NCI-H187 (cell line): Measurements from ENCODE around the gene SLBP.
"Not testable (repeated sequence)": the region's sequence is repeated elsewhere in the genome, so short reads cannot be mapped to it uniquely, and the experiment has no call there.

ENCODE experiments used
- DNase-seq, 2 experiments: peaks; one replicate each; lab custom pipeline; 2025; lab: John Stamatoyannopoulos, UW

SLBP gene

GRCh38 chr4:1675136-1675801 lies 36.9 kb downstream of the SLBP start:
- no peak for DNase-seq

GRCh38 chr4:1674682-1675081 lies 37.4 kb downstream of the SLBP start:
- no peak for DNase-seq

DNA sequence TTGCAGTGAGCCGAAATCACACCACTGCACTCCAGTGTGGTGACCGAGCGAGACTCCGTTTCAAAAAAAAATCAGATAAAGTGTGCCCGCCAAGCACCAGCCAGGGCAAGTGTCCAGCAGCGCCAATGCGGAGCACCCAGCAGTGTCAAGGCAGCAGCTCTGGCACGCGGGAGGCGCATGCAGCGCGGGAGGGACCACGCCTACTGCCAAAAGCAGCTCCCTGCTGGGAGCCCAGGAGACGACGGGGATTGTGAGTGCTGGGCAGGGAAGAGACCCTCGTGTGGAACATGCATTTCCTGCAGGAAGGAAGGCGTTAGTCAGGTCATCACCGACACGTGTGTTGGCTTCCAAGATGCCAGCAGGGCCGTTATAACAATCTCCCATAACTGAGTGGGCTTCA lies 38.4 kb downstream of the SLBP start:
- no peak for DNase-seq

- DNase-seq, result not testable (repeated sequence)
These were observed 41.1 kb downstream of the SLBP start for GRCh38 chr4:1671011-1671410.

DNA sequence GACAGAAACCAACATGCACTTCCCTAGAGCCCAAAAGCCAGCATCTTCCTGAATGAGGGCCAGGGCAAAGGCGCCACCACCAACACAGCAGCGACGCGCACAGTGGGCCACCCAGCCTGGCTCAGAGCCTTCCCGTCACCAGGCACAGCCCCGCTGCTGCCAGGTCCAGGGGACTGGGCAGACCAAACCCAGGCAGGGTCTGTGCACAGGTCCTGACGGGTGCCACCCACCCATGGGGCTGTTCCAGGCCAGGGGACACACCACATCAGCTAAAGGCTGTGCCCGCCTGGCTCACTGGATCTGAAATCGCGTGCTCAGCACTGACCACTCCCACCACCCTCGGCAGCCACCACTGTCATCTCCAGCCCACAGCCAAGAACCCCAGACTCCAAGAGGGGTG lies 41.8 kb downstream of the SLBP start:
- no peak for DNase-seq

DNA sequence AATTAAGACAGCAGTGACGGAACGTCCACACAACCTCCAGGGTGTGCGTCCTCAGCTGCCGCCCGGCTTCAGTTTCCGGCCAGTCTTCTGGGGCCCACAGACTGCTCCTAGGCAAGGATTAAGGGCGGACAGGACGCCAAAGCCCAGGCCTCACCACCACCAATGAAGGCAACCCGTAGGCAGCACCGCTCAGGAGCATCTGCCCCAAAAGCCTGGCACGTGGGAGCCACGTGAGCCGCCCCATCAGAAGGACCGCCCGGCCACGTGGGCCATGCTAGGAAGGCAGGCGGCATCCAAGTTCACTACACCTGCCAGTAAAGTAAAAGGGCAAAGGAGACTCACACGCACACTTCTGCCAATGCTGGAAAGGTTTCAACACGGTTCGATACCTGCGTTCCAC lies 42.3 kb downstream of the SLBP start:
- DNase-seq, result no peak

DNA sequence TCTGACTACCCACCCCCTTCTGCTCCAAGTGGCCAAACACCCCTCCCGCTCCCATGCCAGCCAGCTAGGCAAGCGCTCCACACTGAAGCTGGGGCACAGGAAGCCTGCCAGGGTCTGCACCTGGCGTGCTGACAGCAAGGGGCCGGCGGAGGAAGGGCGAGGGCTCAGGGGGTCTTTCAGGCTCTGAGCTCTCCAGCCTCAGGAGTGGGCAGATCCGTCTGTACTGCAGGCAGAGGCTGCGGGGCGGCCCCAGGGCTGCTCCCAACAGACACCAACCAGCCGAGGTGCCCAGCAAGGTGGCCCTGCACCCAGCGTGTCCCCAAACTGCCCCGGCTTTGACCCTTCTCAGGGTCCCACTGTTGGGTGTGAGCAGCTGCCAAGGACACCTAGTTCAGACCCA lies 42.8 kb downstream of the SLBP start:
- DNase-seq, result no peak

DNA sequence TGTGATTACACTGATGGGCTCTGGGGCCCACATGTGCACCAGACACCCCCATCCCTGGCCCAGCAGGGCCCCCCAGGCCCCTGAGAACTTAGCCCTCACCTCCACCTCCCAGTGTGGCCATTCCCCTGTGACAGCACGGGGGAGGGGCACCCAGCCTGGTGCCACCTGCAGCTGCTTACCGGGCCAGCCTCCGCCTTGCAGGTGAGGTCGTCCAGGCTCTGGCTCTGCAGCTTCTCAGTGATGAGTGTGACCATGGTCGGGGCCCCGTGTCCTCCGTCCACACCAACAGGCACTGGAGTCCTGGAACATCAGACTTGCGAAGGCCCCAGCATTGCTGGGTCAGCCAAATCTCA lies 43.7 kb downstream of the SLBP start:
- DNase-seq, result no peak

DNA sequence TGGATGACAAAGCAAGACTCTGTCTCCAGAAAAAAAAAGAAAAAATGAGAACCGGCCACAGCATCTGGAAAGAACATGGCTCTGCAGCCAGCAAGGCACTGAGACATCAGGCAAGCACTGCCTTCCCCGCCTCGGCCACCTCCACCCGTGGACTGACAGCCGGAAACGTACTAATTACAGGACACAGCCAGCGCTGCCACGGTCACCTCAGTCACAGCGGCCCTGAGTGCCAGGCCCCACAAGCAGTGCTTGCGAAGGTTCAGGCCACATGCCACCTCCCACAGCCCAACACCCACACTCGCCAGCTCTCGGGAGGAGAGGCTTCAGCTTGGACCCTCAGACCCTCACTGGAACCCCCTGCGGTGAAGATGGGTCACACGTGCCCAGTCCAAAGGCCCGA lies 44.8 kb downstream of the SLBP start:
- no peak for DNase-seq

- no peak for DNase-seq
These were observed 45.7 kb downstream of the SLBP start for GRCh38 chr4:1666391-1666790.

GRCh38 chr4:1664141-1664540 lies 48.0 kb downstream of the SLBP start:
- no peak for DNase-seq

GRCh38 chr4:1663549-1663948 lies 48.6 kb downstream of the SLBP start:
- no peak for DNase-seq

- DNase-seq, result no peak
These were observed 50.4 kb downstream of the SLBP start for GRCh38 chr4:1661695-1662094.

GRCh38 chr4:1660948-1661677 lies 51.0 kb downstream of the SLBP start:
- no peak for DNase-seq

GRCh38 chr4:1659104-1660043 lies 52.7 kb downstream of the SLBP start:
- DNase-seq, result no peak

GRCh38 chr4:1658581-1658980 lies 53.5 kb downstream of the SLBP start:
- DNase-seq, result no peak

DNA sequence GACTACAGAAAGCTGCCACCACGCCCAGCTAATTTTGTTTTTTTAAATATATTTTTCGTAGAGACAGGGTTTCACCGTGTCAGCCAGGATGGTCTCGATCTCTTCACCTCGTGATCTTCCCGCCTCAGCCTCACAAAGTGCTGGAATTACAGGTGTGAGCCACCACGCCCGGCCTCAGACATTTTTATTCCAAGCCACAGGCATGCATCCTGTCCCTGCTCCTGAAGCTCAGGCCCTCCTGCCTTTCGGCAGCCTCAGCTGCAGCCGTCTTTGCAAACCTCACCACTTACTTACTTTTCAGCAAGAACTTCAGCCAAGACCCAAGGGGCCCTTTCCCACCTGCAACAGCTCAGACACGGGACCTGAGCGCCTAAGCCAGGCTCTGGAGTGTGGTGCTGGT lies 54.0 kb downstream of the SLBP start:
- DNase-seq, result no peak

- DNase-seq, result no peak
These were observed 55.1 kb downstream of the SLBP start for GRCh38 chr4:1656986-1657385.

- DNase-seq, result no peak
These were observed 56.0 kb downstream of the SLBP start for GRCh38 chr4:1656132-1656531.

DNA sequence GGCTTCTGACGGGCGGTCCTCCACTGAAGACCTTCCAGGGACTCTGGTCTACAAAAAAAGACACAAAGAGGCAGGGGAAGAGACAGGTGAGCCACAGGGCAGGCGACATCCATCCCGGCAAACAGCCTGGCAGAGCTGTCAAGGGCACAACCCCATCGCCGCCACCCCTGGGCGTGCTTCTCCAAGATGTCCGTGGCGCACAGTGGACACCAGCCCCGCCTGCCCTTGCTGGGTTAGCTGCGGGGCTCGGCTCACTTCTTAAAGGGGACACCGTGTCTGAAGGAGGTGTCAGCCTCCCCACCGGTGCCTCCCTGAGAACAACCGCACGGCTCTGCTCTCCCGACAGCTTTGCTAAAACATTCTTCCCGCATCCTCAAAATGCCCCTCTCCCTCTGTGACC lies 56.4 kb downstream of the SLBP start:
- DNase-seq, result no peak

- DNase-seq, result no peak
These were observed 57.0 kb downstream of the SLBP start for GRCh38 chr4:1655081-1655480.

DNA sequence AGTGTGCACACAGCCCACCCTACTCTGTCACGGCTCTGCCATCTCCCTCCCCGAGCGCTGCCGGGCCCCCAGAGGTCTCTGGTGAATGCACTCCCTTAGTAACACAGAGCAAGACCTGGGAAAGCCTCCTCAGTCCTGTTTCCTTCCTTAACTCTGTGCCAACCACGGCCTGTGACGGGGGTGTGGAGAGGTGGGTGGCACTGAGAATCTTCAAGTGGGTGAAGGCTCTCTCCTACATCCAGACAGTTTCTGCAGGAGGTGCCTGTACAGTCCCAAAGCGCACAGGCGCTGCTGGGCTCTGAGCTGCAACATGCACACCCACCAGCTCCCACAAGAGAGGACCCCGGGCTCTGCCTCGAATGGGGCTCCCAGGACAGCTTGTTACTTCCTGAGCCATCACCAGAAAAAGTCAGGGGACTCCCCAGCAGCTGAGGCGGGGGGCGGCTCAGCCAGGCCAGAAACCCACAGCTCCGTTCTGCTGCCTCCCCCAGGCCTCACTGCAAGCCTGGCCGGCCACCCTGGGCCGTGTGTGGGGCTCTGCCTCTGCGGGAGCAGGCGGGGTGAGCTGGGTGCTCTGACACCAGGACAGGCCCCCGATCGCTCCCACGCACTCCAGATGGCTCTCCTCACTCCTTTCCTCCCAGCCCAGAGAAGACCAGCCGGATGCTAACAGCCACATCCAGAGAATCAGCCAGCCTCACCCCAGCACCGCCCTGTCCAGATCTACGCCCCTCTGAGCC lies 57.7 kb downstream of the SLBP start:
- DNase-seq, result no peak
